ENCODE data around the gene TMEM151B.
"Not testable (repeated sequence)": the region's sequence is repeated elsewhere in the genome, so short reads cannot be mapped to it uniquely, and the experiment has no call there.

Gene TMEM151B

DNA sequence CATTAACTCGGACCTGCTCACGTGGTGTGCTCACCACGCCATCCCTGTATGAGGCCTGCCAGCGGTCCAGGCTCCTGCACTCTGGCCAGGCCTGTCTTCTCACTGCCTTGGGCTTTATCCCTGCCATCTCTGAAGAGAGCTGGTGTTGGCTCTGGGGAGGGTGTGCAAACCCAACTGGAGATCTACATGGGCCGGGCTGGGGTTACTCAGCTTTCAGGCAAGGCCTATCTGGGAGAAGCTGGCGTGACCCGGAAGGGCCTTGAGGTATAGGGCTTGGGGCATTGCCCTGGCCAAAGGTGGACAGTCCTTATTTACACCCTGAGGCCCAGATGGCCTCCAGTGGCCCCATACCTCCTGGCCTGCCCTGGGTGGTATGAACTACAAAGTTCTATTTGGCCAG lies 41.8 kb upstream of the TMEM151B start:
- TF ChIP-seq, protein P1, sequence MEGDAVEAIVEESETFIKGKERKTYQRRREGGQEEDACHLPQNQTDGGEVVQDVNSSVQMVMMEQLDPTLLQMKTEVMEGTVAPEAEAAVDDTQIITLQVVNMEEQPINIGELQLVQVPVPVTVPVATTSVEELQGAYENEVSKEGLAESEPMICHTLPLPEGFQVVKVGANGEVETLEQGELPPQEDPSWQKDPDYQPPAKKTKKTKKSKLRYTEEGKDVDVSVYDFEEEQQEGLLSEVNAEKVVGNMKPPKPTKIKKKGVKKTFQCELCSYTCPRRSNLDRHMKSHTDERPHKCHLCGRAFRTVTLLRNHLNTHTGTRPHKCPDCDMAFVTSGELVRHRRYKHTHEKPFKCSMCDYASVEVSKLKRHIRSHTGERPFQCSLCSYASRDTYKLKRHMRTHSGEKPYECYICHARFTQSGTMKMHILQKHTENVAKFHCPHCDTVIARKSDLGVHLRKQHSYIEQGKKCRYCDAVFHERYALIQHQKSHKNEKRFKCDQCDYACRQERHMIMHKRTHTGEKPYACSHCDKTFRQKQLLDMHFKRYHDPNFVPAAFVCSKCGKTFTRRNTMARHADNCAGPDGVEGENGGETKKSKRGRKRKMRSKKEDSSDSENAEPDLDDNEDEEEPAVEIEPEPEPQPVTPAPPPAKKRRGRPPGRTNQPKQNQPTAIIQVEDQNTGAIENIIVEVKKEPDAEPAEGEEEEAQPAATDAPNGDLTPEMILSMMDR (IDR thresholded peaks at IDR 0.05; ENCODE audit: low read depth, low read length) = no peak
- H3K4me3 ChIP-seq (ENCODE audit: low read depth, low read length) = no peak overlapping the region

DNA sequence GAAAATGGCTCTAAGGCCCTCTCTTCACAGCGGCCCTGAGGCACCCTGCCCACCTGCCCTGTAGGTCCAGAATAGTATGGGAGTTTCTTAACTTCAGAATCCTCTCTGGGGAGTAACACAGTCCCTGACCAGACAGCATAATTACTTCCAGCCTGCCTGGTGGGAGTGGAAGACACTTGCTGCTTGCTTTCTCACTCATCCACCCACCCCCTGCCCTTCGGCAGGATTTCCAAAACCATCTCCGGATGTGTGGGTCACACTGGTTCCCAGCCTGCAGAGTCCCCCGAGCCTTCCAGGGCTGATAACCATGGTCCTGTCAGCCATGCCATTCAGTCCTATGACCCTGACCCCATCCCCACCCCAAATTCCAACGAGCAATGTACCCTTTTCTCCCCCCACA lies 41.4 kb upstream of the TMEM151B start:
- TF ChIP-seq, protein P1 (IDR thresholded peaks at IDR 0.05; ENCODE audit: low read depth, low read length) = no peak
- H3K4me3 ChIP-seq (ENCODE audit: low read depth, low read length) = no peak overlapping the region

DNA sequence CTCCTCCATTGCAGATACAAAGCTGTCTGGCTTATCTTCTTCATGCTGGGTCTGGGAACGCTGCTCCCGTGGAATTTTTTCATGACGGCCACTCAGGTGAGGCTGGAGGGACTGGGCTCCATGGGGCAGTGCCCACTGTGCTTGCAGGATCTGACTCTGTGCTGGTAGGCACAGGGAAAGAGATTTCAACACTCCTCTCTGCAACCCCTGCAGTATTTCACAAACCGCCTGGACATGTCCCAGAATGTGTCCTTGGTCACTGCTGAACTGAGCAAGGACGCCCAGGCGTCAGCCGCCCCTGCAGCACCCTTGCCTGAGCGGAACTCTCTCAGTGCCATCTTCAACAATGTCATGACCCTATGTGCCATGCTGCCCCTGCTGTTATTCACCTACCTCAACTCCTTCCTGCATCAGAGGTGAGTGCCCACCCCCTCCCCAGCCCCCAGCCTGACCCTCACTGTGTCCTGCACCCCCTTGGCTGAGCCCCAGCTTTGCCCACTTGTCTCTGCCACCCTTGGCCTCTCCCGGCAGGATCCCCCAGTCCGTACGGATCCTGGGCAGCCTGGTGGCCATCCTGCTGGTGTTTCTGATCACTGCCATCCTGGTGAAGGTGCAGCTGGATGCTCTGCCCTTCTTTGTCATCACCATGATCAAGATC lies 40.7 kb upstream of the TMEM151B start:
- TF ChIP-seq, protein P1 (IDR thresholded peaks at IDR 0.05; ENCODE audit: low read depth, low read length) = no peak

DNA sequence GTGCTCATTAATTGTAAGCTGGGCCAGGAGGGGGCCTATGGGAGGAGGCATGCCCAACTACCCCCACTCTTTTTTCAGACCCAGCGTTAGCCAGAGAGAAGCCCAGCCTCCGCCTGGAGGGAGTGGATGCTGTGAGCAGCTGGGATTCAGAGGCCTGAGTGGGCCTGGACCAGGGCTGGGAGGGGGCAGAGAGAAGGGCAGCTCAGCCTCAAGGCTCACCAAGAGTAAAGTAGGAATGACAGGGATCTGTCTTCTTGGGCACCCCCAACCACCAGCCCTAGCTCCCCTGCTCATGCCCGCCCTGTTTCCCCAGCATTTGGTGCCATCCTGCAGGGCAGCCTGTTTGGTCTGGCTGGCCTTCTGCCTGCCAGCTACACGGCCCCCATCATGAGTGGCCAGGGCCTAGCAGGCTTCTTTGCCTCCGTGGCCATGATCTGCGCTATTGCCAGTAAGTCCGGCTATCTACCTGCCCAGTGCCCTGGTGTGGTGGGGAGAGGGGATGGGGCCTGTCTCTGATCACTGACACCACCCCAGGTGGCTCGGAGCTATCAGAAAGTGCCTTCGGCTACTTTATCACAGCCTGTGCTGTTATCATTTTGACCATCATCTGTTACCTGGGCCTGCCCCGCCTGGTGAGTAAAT lies 40.1 kb upstream of the TMEM151B start:
- no peak overlapping the region for H3K4me3 ChIP-seq (ENCODE audit: low read depth, low read length)
- TF ChIP-seq, protein P1 (IDR thresholded peaks at IDR 0.05; ENCODE audit: low read depth, low read length) = no peak

More for the DNA sequence above, 40.7 kb upstream of the TMEM151B start:
- H3K4me3 ChIP-seq (ENCODE audit: low read depth, low read length) = no peak overlapping the region

DNA sequence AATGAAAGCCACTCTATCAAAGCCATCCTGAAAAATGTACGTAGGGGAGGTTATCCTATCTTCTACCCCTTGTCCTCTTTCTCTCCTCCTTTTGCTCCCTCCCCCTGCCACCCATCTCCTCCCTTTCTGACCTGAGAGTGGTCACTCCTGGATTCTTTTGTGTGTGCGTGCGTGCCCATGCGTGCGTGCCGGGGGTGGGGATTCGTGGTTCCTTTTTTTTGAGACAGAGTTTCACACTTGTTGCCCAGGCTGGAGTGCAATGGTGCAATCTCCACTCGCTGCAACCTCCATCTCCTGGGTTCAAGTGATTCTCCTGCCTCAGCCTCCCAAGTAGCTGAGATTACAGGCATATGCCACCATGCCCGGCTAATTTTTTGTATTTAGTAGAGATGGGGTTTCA lies 38.8 kb upstream of the TMEM151B start:
- H3K4me3 ChIP-seq (ENCODE audit: low read depth, low read length) = not testable (repeated sequence)

DNA sequence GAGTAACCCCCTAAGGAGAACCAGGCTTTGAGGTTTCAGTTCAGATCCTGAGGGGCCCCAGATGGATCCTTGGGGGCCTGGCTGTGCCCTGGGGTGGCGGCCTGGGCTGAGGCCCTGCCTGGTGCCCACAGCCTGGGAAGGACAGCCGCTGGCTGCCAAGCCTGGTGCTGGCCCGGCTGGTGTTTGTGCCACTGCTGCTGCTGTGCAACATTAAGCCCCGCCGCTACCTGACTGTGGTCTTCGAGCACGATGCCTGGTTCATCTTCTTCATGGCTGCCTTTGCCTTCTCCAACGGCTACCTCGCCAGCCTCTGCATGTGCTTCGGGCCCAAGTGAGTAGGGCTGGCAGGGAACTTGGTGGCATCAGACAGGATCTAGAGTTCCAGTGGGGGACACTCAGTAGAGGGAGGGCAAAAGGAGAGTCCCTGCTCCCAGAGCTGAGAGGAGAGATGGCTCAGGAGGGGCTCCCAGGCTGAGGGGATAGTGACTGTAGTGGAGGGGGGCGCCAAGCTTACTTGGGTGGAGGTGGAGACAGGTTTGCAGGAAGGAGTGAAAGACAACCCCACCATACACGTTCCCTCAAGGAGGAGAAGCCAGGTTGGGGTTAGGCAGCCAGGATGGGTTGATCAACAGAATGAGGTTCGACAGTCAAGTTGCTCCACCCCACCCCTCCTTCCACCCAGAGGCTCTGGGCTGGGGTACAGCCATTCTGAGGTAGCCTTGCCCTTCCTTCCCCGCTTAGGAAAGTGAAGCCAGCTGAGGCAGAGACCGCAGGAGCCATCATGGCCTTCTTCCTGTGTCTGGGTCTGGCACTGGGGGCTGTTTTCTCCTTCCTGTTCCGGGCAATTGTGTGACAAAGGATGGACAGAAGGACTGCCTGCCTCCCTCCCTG lies 37.3 kb upstream of the TMEM151B start:
- TF ChIP-seq, protein P1 (IDR thresholded peaks at IDR 0.05; ENCODE audit: low read depth, low read length) = no peak
- no peak overlapping the region for H3K4me3 ChIP-seq (ENCODE audit: low read depth, low read length)

DNA sequence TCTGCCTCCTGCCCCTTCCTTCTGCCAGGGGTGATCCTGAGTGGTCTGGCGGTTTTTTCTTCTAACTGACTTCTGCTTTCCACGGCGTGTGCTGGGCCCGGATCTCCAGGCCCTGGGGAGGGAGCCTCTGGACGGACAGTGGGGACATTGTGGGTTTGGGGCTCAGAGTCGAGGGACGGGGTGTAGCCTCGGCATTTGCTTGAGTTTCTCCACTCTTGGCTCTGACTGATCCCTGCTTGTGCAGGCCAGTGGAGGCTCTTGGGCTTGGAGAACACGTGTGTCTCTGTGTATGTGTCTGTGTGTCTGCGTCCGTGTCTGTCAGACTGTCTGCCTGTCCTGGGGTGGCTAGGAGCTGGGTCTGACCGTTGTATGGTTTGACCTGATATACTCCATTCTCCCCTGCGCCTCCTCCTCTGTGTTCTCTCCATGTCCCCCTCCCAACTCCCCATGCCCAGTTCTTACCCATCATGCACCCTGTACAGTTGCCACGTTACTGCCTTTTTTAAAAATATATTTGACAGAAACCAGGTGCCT lies 36.6 kb upstream of the TMEM151B start:
- TF ChIP-seq, protein P1 (IDR thresholded peaks at IDR 0.05; ENCODE audit: low read depth, low read length) = no peak
- no peak overlapping the region for H3K4me3 ChIP-seq (ENCODE audit: low read depth, low read length)
